SK-N-SH treated with all-trans-retinoic acid at 6 μM for 48 hours (cell line): ENCODE data around the gene GLIS1.

Experiments
- ARNTL ChIP-seq: fragments of 450-650 bp; formaldehyde crosslinking; IDR thresholded peaks from 2 replicates; pipeline ENCODE4 v1.5.0; 2020; ENCODE audit warnings: low read depth, mild to moderate bottlenecking, moderate library complexity, borderline replicate concordance
- ESRRG ChIP-seq: fragments of 250-450 bp; sonication (Bioruptor Pico); IDR thresholded peaks from 2 replicates; pipeline ENCODE4 v1.6.1; 2021; ENCODE audit warnings: mild to moderate bottlenecking
- ISL1 ChIP-seq: fragments of 250-450 bp; sonication (Bioruptor Pico); IDR thresholded peaks from 2 replicates; pipeline ENCODE4 v2.1.2; 2022; ENCODE audit warnings: mild to moderate bottlenecking, moderate library complexity
- OSR1 ChIP-seq: fragments of 250-450 bp; sonication (Bioruptor Pico); IDR thresholded peaks from 2 replicates; pipeline ENCODE4 v1.8.0; 2022; ENCODE audit warnings: moderate library complexity, mild to moderate bottlenecking, inconsistent platforms
- RARB ChIP-seq: fragments of 250-450 bp; sonication (Bioruptor Pico); IDR thresholded peaks from 2 replicates; pipeline ENCODE4 v1.8.0; 2021; ENCODE audit warnings: mild to moderate bottlenecking, moderate library complexity
- SNAI2 ChIP-seq: fragments of 250-450 bp; sonication (Bioruptor Pico); IDR thresholded peaks from 2 replicates; pipeline ENCODE4 v1.5.0; 2020; ENCODE audit warnings: mild to moderate bottlenecking, moderate library complexity
- TCF4 ChIP-seq: fragments of 250-450 bp; sonication (Bioruptor Pico); IDR thresholded peaks from 2 replicates; pipeline ENCODE4 v1.8.0; 2021; ENCODE audit warnings: mild to moderate bottlenecking, moderate library complexity, borderline replicate concordance
- ZFP3 ChIP-seq: fragments of 250-450 bp; sonication (Bioruptor Pico); IDR thresholded peaks from 2 replicates; pipeline ENCODE4 v1.5.0; 2020; ENCODE audit warnings: mild to moderate bottlenecking, moderate library complexity
- ZFP30 ChIP-seq: fragments of 450-650 bp; formaldehyde crosslinking; IDR thresholded peaks from 2 replicates; pipeline ENCODE4 v1.5.0; 2022; ENCODE audit warnings: mild to moderate bottlenecking, moderate library complexity
- ZNF70 ChIP-seq: fragments of 450-650 bp; formaldehyde crosslinking; IDR thresholded peaks from 2 replicates; pipeline ENCODE4 v1.5.0; 2020; ENCODE audit warnings: mild to moderate bottlenecking, moderate library complexity
- TF ChIP-seq, protein P1 (sequence below): fragments of 250-450 bp; sonication (Bioruptor Pico); IDR thresholded peaks from 2 replicates; pipeline ENCODE4 v1.8.0; 2020; ENCODE audit warnings: mild to moderate bottlenecking, moderate library complexity, borderline replicate concordance
- TF ChIP-seq, protein P2 (sequence below): fragments of 250-450 bp; sonication (Bioruptor Pico); IDR thresholded peaks from 2 replicates; pipeline ENCODE4 v1.8.0; 2021; ENCODE audit warnings: low read depth, mild to moderate bottlenecking, moderate library complexity, borderline replicate concordance

DNA sequence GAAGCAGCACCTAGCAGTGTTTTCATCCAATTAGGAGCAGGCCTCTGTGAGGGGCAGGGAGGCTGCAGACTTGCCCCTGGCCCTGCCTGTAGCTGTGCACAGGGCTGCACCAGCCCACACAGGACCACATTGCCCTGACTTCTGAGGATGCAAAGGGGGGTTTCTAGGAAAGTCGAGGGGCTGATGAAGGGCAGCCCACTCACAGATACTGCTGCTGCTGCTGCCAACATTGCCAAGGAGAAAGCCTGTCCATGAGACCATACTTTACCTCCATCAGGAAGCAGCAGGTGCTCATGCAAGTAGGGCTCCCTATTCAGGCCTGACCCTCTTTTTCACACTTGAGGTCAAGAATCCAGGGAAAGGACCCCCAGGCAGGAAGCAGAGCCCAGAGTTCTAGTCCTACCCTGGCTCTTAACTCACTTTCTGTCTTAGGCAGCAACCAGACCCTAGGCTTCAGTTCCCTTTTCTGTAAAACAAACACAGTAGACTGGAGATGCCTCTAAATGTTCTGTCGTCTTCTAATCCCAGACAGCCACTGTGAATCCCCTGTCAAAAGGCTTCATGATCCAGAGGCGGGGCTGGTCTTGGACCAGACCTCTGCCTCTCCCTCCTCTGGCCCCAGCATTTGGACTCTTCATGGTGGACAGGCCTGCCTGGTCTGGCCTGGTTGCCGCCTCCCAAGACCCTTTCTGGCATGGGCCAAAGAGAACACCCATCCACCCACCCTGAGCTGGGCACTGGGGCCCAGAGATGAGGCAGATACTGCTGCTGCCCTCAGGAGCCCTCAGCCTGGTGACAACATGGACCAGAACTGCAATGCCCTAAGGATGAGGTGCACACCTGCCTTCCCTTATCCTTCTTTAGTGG is 120.2 kb downstream of the GLIS1 start:
- TF ChIP-seq, protein P1, sequence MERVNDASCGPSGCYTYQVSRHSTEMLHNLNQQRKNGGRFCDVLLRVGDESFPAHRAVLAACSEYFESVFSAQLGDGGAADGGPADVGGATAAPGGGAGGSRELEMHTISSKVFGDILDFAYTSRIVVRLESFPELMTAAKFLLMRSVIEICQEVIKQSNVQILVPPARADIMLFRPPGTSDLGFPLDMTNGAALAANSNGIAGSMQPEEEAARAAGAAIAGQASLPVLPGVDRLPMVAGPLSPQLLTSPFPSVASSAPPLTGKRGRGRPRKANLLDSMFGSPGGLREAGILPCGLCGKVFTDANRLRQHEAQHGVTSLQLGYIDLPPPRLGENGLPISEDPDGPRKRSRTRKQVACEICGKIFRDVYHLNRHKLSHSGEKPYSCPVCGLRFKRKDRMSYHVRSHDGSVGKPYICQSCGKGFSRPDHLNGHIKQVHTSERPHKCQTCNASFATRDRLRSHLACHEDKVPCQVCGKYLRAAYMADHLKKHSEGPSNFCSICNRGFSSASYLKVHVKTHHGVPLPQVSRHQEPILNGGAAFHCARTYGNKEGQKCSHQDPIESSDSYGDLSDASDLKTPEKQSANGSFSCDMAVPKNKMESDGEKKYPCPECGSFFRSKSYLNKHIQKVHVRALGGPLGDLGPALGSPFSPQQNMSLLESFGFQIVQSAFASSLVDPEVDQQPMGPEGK (CRISPR knock-in tag), result no peak
- TF ChIP-seq, protein P2, sequence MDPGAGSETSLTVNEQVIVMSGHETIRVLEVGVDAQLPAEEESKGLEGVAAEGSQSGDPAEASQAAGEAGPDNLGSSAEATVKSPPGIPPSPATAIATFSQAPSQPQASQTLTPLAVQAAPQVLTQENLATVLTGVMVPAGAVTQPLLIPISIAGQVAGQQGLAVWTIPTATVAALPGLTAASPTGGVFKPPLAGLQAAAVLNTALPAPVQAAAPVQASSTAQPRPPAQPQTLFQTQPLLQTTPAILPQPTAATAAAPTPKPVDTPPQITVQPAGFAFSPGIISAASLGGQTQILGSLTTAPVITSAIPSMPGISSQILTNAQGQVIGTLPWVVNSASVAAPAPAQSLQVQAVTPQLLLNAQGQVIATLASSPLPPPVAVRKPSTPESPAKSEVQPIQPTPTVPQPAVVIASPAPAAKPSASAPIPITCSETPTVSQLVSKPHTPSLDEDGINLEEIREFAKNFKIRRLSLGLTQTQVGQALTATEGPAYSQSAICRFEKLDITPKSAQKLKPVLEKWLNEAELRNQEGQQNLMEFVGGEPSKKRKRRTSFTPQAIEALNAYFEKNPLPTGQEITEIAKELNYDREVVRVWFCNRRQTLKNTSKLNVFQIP (CRISPR knock-in tag), result no peak
- TF ChIP-seq SNAI2, result no peak
- TF ChIP-seq ESRRG (CRISPR knock-in tag), result no peak
- TF ChIP-seq OSR1 (CRISPR knock-in tag), result no peak
- TF ChIP-seq TCF4 (CRISPR knock-in tag), result no peak
- no peak for TF ChIP-seq ZNF70 (CRISPR knock-in tag)
- no peak for TF ChIP-seq ARNTL (CRISPR knock-in tag)
- no peak for TF ChIP-seq RARB (CRISPR knock-in tag)
- TF ChIP-seq ZFP30, result no peak
- TF ChIP-seq ISL1 (CRISPR knock-in tag), result no peak
- TF ChIP-seq ZFP3 (CRISPR knock-in tag), result no peak
